ENCODE results near the gene DDR2.
"Not testable (repeated sequence)": the region's sequence is repeated elsewhere in the genome, so short reads cannot be mapped to it uniquely, and the experiment has no call there.

The DDR2 gene

DNA sequence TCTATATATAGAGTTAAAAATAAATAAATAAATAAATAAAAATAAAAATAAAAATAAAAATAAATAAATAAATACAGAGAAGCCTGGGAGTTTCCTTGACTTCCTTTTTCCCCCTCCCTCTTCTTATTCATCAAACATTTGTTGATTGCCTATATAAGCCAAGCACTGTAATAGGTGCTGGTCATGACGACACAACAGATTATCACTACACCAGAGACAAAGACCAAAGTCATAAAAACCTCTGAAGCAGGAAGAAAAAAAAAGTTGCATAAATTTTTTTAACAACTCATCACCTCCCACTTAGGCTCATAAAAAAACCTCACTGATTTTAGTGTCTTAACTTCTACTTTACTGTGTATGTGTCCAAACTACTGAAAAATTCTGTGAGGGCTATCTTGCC, 95.2 kb downstream of the DDR2 start:
- DNase-seq: not testable (repeated sequence)

DNA sequence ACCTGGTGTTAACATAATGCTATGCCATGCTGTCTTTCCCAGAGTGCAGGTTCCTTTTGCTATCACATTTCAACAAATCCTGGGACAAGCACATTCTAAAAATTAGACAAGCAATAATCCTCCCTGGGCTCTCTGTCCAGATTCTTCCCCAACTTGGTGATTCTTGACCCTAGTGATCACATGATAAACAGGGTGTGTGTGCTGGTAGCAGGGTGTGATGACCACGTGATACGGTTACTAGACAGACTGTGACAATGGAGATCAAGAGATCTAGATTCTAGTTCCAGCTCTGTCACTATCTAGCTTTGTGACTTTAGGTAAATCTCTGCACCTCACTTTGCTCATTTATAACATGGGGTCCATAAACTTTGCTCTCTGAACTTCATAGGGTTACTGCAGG, 96.3 kb downstream of the DDR2 start:
- DNase-seq: no peak

DNA sequence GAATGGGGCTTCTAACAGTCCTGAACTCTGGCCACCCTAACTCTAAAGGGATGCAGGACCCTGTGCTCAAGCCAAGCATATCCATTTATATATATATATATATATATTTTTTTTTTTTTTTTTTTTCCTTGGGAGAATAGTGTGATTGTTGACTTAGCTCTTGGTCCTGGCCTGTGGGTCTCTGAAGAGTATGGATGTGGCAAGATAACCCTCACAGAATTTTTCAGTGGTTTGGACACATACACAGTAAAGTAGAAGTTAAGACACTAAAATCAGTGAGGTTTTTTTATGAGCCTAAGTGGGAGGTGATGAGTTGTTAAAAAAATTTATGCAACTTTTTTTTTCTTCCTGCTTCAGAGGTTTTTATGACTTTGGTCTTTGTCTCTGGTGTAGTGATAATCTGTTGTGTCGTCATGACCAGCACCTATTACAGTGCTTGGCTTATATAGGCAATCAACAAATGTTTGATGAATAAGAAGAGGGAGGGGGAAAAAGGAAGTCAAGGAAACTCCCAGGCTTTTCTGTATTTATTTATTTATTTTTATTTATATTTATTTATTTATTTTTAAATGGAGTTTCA, 97.0 kb downstream of the DDR2 start:
- not testable (repeated sequence) for DNase-seq

DNA sequence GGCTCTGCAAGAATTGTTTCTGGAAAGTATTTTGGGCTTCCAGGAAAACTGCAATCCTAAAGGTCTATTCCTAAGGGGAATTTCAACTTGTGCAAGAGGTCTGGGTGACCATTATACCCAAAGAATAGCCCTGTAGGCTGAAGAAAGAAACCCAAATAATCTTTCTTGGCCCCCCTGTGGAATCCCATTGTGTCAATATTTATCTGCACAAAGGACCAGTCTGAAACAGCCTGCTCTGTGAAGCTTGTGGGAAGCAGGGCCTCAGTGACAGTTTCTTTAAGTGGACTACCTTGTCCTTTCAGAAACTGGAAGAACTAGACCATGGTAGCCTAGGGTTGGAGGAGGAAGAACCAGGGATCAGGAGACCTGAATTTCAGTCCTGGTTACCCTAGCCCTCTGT, 99.8 kb downstream of the DDR2 start:
- no peak for DNase-seq

DNA sequence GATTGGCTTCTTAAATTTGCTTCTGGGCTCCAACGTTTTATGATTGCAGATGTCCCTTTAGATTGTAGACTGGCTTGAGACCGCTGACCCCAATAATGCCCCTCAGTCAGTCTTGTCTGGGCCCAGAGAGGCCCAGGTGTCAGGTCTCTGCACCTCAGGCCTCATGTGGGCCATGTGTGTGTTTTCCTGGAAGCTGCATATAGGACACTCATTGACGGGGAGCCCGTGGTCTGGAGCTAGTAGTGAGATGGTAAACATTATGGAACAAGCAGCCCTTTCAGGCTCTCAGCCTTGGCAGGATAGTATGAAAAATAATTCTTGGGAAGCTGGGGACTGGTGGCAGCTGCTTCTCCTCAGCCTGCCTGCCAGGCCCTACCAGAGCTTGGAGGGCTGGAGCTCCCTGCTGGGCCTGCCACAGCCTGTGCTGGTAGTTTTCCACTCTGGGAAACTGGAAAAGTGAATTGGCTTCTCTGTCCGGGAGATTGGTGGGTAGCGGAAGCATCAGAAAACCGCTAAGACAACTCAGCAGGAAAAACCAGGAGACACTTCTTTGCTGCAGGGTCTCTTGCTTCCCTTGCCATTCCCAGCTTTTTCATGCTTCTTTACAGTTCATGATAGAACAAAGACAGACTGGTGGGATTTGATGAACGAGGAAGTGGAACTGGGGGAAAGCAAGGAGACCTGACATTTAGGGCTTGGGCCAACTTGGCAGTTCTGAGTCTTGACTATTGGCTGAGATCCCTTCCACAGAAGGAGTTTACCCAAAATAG, 100.5 kb downstream of the DDR2 start:
- DNase-seq: no peak

DNA sequence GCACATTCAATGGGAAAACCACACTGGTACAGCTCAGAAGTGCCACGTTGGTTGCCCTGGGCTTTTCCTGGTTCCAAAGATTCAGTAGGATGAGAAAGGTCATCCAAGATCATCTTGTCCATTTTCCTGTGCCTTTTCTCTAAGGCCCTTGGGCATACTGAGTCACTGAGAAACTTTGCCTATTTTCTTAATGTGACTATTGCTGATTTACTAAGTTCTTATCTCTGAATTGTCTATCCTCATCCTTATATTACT, 101.0 kb downstream of the DDR2 start:
- no peak for DNase-seq

DNA sequence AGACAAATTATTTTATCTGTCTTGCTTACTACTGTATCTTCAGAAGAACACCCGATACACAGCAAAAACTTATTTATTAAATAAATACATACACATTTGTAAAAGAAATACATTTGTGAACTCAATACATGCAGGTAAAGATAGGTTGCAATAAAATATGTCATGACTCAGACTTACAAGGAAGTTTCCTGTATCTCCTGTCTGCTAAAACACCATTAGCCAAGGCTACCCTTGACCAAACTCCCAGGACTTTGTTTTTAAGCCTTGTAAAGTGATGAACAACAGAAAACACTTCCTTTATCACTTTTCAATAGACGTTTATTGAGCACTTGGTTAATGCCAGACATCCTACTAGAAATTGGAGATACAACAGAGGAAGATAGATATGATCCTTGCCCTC, 101.8 kb downstream of the DDR2 start:
- DNase-seq: no peak

DNA sequence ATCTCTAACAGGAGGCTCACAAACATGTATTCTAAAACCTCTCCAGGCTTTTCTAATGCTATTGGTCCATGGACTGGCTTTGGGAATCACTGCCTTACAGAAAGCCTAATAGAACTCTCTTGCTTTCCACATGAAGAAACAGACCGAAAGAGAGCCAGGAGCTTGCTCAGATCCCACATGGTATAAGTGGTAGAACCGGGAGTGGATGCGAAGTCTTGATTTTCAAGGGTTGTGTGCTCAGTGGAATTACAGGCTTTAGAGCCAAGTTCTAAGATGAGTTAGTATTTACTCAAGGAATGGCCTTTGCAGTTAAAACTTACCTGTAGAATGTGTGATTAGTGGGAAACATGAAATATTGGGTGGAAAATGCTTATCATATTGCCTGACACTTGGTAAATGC, 103.9 kb downstream of the DDR2 start:
- no peak for DNase-seq

DNA sequence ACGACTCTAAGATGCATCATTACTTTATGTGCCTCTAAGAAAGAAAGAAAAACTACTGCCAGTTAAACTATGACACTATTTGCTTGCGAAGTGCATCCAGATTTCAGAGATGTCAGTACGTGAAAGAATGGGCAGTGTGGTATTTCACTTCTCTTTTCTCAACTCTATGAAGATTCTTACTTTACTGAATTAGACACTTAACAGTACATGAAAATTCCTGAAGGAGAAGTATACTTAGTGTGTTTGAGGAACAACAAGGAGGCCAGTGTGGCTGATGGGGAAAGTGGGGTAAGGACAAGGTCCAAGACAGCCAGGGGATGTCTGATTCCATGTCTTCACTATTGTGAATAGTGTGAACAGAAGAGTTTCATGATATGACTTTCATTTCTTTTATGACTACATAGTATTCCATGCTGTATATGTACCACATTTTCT, 104.4 kb downstream of the DDR2 start:
- no peak for DNase-seq

DNA sequence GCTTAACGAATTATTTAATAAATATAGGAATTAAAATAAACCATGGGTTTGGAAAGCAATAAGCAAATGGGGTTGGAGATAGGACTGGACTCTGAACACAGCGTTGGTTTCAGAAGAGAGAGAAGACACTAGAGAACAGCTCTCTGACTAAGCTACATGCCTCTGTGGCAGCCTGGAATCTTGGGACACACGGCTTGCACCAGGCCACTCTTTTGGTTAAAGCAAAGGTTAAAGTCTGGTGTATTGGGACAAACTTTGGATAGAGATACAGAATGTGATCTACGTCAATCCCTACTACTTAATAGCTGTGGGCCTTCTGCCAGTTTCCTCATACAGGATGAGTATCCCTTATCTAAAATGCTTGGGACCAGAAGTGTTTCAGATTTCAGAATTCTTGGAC, 108.5 kb downstream of the DDR2 start:
- DNase-seq: no peak

DNA sequence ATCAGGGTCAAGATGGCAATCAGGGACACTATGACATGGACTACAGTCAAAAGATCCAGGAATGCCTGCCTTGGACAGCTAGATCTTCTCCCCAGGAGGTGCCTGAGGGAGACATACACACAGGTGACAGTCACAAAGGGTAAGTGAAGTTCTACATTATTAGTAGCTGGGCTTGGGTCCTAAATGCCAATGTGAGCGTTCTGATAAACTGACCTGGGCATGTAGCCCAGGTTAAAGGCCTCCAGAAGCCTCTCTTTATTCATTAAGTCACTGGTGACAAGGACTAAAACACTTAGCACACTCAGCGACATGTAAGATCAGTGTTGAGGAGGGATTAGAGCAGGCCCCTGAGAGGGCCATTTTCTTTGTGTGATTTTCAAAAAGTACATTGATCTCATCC, 109.3 kb downstream of the DDR2 start:
- DNase-seq: no peak

DNA sequence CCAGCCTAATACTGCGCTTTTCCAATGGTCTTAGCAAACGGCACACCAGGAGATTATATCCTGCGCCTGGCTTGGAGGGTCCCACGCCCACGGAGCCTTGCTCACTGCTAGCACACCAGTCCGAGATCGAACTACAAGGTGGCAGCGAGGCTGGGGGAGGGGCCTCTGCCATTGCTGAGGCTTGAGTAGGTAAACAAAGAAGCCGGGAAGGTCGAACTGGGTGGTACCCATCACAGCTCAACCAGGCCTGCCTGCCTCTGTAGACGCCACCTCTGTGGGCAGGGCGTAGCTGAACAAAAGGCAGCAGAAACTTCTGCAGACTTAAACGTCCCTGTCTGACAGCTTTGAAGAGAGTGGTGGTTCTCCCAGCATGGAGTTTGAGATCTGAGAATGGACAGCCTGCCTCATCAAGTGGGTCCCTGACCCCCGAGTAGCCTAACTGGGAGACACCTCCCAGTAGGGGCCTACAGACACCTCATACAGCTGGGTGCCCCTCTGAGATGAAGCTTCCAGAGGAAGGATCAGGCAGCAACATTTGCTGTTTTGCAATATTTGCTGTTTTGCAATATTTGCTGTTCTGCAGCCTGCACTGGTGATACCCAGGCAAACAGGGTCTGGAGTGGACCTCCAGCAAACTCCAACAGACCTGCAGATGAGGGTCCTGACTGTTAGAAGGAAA, 114.1 kb downstream of the DDR2 start:
- not testable (repeated sequence) for DNase-seq

DNA sequence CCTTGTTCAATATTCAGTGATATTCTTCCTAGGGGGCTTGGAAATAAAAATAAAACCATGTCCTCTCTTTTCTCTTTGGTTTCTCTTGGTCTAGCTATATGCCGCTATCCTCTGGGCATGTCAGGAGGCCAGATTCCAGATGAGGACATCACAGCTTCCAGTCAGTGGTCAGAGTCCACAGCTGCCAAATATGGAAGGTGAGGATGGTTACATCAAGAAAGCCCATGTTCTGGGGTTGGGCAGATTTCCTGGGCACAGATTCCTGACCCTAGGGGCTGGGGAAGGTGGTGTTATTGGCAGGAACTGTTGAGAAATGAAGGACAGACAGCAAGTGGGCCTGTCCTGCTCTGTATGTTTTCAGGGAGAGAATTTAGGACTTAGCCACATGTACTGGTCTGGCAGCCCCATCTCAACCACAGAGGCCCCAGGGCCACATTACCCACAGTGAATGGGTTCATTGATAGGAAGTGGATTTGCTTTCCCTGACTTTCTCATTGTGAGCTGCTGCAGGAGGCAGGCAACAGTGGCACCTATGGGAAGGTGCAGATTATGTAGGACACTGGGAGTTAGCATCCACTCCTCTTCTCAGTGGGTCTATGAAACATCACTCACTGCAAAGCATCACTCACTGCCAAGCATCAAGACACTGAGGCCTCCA, 120.9 kb downstream of the DDR2 start:
- no peak for DNase-seq

DNA sequence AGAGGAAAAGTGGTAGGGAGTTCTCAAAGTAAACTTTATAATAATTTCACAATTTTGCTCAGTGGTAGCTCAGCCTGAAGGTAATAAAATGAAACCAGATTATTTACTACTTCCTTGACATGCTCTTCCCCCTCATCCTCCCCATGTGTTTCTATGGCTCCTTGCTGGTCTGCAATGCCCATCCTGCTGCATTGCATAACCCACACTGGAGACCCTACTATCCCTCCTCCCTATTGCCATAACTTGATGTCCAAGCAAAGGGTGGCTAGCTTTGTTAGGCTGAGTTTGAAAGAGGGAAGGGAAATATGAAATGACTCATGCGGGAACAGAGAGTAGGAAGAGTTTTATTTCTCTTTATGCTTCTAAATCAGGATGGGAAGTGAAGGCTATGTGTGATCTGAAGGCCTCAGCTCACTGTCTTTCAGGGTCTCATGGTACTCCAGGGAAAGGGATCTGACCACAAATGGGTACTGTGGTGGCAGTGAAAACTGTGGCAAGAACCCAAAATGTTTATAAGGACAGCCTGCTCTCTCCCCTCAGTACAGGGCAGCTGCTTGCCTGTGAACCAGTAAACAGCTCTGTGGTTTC, 121.8 kb downstream of the DDR2 start:
- DNase-seq: no peak

DNA sequence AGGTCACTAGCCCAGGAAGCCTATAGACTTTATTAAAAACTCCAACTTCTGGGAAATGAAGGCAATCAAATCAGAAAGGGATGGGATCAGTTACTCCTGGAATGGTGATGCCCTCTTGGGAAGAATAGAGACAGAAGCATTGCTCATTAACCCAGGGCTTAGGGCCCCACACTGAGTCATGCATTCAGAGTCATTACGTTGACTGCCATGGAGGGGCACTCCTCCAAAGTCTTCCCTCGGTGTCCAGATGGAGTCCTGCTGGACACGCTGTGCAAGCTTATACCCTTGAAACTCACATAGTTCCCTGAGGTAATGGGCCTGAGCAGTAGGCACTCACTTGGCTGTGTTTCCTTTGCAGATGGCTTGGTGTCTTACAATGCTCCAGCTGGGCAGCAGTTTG, 123.0 kb downstream of the DDR2 start:
- DNase-seq: no peak

DNA sequence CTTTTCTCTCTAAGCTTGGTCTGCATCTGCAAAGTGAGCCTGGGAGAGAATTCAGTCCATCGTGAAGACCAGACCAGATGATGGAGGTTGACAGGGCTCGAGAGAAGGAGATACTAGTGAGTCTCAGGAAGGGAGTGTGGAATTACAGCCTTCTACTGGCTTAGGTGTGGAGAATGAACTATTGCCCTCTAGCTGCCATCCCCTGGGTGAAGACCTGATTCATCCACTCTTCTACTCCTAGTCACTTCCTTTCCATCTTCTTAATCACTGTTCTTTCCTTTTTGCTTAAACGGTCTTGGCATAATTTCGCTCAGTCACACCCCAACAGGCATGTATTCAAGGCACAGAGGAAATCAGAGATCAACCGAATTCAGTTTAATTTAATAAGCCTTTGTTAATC, 124.3 kb downstream of the DDR2 start:
- DNase-seq: no peak

DNA sequence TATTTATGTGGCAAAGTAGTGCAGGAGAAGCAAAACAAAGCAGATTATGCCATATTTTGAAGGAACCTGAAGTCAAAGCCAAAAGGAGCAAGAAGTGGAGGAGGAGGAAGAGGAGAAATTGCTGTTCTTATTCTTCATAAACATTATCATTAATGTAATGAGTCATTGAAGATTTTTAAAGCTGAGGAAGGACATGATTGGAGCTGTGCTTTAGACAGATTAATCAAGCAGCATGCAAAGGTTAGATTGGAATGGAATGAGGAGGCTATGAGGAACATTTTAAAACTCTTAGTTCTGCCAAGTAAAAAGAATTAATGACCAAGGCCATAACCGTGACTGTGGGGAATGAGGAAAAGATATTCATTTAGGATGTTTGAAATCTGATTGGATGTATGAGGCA, 125.2 kb downstream of the DDR2 start:
- DNase-seq: no peak

DNA sequence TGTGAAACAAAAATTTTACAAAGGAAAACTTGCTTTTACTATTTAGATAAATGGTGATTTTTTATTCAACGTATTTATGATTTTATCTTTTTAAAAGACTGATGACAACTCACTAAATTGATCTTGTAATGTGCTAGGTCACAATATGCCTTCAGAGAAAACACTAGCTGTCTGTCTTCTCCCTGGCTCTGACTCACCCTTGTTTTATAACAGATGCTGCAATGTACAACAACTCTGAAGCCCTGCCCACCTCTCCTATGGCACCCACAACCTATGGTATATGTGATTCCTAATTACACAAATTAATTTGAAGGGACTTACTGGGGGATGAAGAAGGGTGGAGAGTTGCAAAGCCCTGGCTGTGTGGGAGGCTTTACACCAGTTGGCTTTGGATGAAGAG, 133.5 kb downstream of the DDR2 start:
- DNase-seq: no peak

DNA sequence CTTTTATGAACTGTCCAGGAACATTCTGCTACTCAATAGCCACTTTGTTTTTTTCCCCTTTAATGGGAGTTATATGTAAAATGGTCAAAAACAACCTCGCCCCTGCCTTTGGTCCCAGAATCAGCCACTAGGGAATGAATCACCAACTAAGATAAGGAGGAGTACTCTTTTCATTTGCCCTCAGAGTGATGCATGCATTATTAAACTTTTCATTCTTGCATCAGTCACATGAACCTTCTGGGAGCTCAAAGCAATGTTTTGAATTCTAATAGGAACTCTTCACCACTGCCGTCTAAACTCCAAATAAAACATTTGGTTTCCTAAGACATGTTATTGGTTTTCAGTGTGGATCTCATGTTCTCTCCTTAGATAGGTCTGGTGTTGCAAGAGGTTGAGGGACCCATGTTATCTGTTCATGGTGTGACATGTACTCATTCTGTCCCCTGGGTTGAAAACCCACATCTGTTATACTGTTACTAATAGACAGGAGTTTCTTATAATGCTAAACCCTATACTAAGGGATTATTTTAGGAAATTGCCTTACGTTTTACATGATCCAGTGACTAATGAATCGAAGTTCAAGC, 140.4 kb downstream of the DDR2 start:
- DNase-seq: no peak

DNA sequence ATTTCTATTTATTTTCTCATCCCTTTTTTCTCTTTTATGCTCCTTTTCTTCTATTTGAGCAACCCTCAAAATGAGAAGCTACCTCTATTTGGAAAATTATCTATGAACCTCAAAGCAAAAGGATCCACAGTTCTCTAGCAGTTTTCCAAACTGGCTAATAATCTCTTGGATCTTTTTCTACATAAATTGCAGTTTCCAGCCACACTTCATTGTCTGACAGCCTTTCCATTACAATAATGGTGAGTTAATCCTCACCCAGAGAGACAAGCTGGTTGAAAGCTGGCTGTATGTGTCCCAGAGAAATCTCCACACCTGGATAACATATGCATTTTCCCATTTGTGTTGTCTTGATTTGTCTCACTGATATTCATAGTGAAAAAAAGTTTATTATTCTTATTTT, 141.7 kb downstream of the DDR2 start:
- DNase-seq: no peak

DNA sequence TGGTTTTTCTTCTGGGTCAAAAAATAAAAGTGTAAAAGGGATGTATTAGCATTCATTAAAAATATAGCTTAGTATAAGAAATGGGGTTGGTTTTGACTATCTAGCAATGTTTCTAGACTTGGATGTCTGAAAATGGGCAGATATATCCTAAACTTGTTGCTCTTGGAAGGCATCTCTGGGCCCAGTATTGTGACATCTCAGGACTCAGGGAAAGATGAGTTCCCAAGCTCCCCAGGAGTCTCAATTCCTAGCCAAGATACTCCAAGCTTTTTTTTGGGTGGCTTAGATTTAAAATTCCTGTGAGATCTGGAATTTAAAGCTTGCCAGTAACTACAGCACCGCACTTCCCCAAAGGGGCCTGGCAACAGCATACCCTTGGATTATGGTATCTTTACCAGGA, 146.8 kb downstream of the DDR2 start:
- DNase-seq: no peak

DNA sequence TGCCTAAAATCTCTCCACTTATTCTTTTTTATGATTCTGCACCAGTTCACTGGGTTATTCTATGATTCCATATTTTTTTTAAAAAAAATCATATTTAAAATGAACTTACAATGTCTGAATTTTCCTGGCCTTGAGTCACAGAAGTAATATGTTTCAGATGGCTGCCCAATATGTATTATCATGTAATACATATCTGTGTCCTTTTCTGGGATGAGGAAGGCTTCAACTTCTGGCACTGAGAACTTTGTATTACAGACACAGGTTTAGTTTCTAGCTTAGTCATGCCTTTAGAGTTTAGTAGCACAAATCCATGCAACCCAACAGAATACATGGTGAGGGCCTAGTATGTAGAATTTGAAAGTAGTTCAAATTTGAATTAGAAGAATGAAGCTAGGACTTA, 150.4 kb downstream of the DDR2 start:
- no peak for DNase-seq

DNA sequence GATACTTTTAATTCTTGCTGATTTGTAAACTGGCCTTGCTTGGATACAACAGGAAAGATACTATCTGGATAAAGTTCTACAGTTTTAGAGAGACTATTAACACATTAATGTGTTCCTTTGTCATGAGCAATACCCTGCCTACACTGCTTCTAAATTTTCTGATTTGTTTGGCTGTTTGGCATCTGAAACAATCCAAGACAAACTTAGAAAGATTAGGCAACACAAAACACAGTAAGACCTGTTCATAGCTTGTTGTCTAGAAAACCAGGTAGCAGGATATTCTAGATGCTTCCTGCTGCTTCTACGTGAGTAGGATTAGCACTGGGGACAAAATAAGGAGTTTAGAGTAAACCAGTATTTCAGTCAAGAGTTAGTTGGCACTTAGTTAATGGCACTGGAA, 152.7 kb downstream of the DDR2 start:
- not testable (repeated sequence) for DNase-seq
